Activated naive CD8-positive, alpha-beta T cell (primary cell): Measurements from ENCODE around the gene C12orf57.

Experiments used
- H3K27ac Mint-ChIP-seq: one replicate; pipeline ENCODE4 v1.8.0; 2021; ENCODE audit warnings: mixed read lengths
- H3K27me3 Mint-ChIP-seq: one replicate; pipeline ENCODE4 v1.8.0; 2021; ENCODE audit warnings: mixed read lengths
- H3K36me3 Mint-ChIP-seq: one replicate; pipeline ENCODE4 v1.8.0; 2021; ENCODE audit warnings: mixed read lengths
- H3K4me1 Mint-ChIP-seq: one replicate; pipeline ENCODE4 v1.8.0; 2021; ENCODE audit warnings: low read depth, mixed read lengths
- H3K4me3 Mint-ChIP-seq: one replicate; pipeline ENCODE4 v1.8.0; 2021; ENCODE audit warnings: mild to moderate bottlenecking, mixed read lengths
- H3K9me3 Mint-ChIP-seq: one replicate; pipeline ENCODE4 v1.8.0; 2021; ENCODE audit warnings: low read depth, mixed read lengths

C12orf57 gene

DNA sequence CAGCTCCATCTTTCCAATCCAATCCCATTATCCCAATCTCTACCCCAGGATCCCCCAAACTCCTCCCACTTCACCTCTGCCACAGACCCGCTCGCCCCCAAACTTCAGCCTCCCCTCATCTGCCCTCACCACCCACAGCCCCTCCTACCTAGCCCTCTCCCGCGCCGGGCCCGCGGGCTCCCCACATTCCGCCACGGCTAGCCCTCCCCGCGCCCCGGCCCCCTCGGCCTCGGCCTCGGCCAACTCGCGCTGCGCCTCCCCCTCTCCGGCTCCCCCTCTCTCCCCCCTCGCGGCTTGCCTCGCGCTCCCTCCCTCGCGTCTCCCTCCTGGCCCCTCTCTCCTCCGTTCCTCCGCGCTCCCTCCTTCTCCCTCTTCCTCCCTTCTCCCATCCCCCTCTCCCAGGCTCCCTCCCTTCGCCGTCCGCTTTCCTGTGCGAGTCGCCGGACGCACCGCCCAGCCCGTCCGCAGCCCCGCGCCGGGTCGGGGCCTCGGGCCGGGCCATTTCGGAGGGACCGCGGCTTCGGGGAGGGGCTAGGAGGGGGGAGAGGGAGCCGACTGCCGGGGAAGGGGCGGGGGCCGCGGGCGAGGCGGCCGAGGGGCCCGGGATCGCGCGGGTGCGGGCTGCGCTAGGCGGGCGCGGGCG, 16.3 kb upstream of the C12orf57 start, which contains the start of gene ATN1:
Gene ATN1, plus strand, starts transcription at position 581 of the 643 bp plus-strand sequence. CDS start 6,043 bp downstream, outside the sequence.
- Mint-ChIP-seq H3K9me3 (no peaks in the 10 kb centered on the region), H3K27ac (peak within 1 kb of the TSS; percentile 96), H3K36me3 (no peaks in the 10 kb centered on the region), H3K4me3 (peak within 1 kb of the TSS; percentile 92), H3K4me1 (peaks cover 53% of the 10 kb centered on the region), H3K27me3 (no peaks in the 10 kb centered on the region)

DNA sequence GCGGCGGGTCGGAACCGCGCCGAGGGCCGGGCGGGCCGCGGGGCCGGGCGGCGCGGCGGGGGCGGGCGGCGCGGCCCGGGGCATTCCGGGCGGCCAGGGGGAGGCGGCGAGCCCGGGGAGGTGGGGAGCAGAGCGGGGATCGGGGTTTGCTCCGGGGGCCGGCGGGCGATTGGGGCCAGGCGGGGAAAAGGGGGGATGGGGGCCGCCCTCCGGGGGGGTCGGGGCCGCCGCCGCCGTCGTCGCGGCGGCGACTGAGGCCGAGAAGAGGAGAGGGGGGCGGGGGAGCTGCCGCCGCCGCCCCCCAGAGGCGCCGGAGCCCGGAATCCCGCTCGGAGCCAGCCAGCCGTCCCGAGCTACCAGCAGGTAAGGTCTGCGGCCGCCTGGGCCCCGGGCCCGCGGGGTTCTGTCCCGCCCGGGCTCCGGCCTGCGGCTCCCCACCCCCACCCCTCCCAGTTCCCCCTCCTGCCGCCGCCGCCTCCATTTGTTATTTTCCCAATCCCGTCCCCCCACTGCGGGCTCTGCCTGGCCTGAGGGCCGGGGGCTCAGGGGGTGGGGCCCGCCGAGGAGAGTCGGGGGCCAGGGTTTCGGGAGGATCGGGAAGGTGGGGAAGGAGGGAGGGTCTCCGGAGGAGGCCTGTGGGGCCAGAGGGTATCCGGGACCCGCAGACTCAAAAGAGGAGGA, 15.7 kb upstream of the C12orf57 start:
- H3K4me1 Mint-ChIP-seq = peaks cover 58% of the 10 kb centered on the region

DNA sequence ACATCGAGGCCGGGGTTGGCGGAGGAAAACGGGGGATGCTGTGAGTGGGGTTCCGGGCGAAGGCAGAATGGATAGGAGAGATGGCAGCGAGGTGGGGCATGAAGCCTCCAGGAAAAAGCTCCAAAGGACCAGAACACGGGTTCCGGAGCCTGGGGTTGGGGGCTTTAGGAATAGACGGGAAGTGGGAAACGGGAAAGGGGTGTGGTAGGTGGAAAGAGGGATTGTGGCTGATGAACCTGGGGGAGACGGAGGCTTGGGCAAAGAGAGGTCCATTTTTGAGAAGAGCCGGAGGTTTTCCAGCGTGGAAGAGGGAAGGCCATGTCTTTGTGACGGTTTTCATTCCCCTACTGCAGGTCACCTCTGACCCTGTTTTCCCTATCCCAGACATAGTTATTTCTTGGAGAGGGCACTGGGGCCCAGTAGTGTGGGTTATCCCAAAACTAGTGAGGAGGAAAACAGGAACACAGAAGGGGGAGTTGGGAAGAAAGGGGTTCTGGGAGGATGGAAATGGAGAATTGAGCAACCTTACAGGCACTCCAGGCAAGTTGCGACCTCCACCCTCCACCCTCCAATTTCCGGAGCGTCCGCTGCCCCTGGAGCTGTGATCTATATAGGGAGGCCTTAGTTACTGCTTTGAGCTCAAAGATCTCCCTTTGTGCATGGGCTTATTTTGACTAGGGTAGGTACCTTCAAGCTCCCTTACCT, 15.0 kb upstream of the C12orf57 start:
- Mint-ChIP-seq H3K27me3 (no peaks in the 10 kb centered on the region), H3K4me3 (peak overlapping the region; percentile 85), H3K36me3 (peaks cover under 1% of the 10 kb centered on the region), H3K9me3 (no peaks in the 10 kb centered on the region), H3K4me1 (peaks cover 63% of the 10 kb centered on the region), H3K27ac (peak overlapping the region; percentile 83)

More for the DNA sequence above, 15.7 kb upstream of the C12orf57 start:
- peak overlapping the region; percentile 85 for H3K4me3 Mint-ChIP-seq
- H3K27ac Mint-ChIP-seq = peak overlapping the region; percentile 83
- H3K36me3 Mint-ChIP-seq = no peaks in the 10 kb centered on the region
- no peaks in the 10 kb centered on the region for H3K27me3 Mint-ChIP-seq
- H3K9me3 Mint-ChIP-seq = no peaks in the 10 kb centered on the region

DNA sequence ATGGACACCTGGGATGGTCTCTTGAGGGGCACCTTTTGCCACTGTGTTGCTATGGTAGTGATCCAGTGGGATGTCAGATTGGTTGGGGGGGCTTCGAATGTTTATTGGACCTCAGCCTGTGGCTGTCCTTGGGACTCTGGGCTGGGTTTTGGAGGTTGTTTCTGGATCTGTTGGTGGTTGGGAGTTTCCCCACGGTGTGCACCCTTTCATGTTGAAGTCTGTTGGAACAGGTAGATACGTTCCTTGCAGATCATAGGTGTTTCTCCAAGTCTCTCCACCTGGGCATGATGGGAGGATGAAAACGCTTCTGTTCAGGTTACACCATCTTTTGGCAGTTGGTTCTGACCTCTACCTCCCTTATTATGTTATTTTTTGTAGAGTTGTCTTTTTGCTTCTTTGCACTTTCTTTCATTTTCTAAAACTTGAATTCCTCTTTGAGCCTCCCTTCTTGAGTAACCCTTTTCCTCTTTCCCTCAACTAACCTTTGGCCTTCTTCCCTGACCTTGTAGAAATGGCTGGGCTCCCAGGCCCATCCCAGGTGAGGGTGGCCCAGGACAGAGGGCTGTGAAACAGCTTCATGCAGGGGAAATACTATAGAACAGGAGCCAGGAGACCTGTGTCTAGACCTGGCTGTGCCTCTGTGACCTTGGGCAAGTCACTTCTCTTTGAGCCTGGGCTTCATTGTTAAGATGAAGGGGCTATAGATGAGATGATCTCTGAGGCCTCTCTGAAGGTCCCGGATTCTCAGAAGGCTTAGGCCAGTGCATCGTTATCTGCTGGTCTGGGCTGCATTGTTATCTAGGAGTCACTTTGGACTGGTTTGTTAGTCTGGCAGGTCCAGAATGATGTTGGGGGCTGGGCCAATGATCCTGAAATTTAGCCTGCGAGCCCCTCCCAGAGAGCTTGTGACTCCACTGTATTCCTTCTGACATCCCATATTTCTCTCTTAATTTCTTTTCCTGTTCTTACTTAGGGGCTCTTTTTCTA, 14.1 kb upstream of the C12orf57 start:
- Mint-ChIP-seq H3K9me3 (no peaks in the 10 kb centered on the region), H3K27me3 (no peaks in the 10 kb centered on the region), H3K4me3 (peak overlapping the region; percentile 85), H3K4me1 (peaks cover 63% of the 10 kb centered on the region), H3K36me3 (peaks cover 2% of the 10 kb centered on the region), H3K27ac (peak overlapping the region; percentile 83)

DNA sequence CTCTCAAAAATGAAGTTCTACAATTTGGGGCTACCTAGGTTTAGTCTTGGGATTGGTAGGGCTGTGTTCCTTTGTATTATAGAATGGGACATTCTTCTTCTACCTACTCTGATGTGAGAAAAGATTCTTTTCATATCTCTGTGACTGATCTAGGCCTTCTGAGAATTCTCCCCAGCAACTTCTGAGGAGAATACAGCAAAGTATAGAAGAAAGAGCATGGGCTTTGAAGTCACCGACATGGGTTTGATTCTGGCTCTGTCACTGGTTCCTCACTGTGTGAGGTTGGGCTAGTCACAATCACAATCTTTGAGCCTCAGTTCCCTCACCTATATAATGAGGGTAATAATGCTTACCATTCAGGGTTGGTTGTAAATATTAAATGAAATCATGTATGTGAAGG, 11.1 kb upstream of the C12orf57 start:
- Mint-ChIP-seq H3K4me3 (no peak overlapping the region), H3K27me3 (no peaks in the 10 kb centered on the region), H3K9me3 (no peaks in the 10 kb centered on the region), H3K4me1 (peaks cover 70% of the 10 kb centered on the region), H3K27ac (peak overlapping the region; percentile 84), H3K36me3 (peaks cover 4% of the 10 kb centered on the region)

DNA sequence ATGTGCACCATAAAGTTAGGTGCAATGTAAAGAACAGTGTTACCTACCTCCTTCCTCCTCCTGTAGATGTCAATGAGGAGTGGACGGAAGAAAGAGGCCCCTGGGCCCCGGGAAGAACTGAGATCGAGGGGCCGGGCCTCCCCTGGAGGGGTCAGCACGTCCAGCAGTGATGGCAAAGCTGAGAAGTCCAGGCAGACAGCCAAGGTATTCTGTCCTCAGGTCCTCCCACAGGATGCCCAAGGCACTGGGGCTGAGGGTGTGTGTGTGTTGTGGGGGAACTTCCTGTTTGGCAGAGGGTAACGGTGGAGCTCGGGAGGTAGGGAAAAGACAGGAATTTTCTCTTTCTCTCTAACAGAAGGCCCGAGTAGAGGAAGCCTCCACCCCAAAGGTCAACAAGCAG, 9.7 kb upstream of the C12orf57 start:
- Mint-ChIP-seq H3K36me3 (peaks cover 5% of the 10 kb centered on the region), H3K9me3 (no peaks in the 10 kb centered on the region), H3K4me1 (peaks cover 67% of the 10 kb centered on the region), H3K27me3 (no peaks in the 10 kb centered on the region), H3K27ac (peak overlapping the region; percentile 87), H3K4me3 (no peak overlapping the region)

DNA sequence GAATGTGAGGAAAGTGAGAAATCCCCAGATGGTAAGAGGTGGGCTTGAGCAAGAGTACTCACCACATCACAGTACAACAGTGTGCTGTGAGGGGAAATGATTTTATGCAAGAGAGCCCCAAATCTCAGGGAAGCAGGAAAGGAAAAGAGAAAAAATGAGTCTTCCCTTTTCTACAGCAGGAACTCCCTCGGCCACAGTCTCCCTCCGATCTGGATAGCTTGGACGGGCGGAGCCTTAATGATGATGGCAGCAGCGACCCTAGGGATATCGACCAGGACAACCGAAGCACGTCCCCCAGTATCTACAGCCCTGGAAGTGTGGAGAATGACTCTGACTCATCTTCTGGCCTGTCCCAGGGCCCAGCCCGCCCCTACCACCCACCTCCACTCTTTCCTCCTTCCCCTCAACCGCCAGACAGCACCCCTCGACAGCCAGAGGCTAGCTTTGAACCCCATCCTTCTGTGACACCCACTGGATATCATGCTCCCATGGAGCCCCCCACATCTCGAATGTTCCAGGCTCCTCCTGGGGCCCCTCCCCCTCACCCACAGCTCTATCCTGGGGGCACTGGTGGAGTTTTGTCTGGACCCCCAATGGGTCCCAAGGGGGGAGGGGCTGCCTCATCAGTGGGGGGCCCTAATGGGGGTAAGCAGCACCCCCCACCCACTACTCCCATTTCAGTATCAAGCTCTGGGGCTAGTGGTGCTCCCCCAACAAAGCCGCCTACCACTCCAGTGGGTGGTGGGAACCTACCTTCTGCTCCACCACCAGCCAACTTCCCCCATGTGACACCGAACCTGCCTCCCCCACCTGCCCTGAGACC, 8.2 kb upstream of the C12orf57 start:
- peaks cover 8% of the 10 kb centered on the region for H3K36me3 Mint-ChIP-seq
- no peaks in the 10 kb centered on the region for H3K27me3 Mint-ChIP-seq
- no peaks in the 10 kb centered on the region for H3K9me3 Mint-ChIP-seq
- peak overlapping the region; percentile 96 for H3K27ac Mint-ChIP-seq
- peak overlapping the region; percentile 90 for H3K4me3 Mint-ChIP-seq
- H3K4me1 Mint-ChIP-seq = peaks cover 61% of the 10 kb centered on the region

DNA sequence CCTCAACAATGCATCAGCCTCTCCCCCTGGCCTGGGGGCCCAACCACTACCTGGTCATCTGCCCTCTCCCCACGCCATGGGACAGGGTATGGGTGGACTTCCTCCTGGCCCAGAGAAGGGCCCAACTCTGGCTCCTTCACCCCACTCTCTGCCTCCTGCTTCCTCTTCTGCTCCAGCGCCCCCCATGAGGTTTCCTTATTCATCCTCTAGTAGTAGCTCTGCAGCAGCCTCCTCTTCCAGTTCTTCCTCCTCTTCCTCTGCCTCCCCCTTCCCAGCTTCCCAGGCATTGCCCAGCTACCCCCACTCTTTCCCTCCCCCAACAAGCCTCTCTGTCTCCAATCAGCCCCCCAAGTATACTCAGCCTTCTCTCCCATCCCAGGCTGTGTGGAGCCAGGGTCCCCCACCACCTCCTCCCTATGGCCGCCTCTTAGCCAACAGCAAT, 7.6 kb upstream of the C12orf57 start:
- peak overlapping the region; percentile 96 for H3K27ac Mint-ChIP-seq
- no peaks in the 10 kb centered on the region for H3K27me3 Mint-ChIP-seq
- H3K4me1 Mint-ChIP-seq = peaks cover 57% of the 10 kb centered on the region
- peaks cover 8% of the 10 kb centered on the region for H3K36me3 Mint-ChIP-seq
- H3K9me3 Mint-ChIP-seq = no peaks in the 10 kb centered on the region
- H3K4me3 Mint-ChIP-seq = peak overlapping the region; percentile 90

DNA sequence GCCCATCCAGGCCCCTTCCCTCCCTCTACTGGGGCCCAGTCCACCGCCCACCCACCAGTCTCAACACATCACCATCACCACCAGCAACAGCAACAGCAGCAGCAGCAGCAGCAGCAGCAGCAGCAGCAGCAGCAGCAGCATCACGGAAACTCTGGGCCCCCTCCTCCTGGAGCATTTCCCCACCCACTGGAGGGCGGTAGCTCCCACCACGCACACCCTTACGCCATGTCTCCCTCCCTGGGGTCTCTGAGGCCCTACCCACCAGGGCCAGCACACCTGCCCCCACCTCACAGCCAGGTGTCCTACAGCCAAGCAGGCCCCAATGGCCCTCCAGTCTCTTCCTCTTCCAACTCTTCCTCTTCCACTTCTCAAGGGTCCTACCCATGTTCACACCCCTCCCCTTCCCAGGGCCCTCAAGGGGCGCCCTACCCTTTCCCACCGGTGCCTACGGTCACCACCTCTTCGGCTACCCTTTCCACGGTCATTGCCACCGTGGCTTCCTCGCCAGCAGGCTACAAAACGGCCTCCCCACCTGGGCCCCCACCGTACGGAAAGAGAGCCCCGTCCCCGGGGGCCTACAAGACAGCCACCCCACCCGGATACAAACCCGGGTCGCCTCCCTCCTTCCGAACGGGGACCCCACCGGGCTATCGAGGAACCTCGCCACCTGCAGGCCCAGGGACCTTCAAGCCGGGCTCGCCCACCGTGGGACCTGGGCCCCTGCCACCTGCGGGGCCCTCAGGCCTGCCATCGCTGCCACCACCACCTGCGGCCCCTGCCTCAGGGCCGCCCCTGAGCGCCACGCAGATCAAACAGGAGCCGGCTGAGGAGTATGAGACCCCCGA, 7.0 kb upstream of the C12orf57 start:
- H3K36me3 Mint-ChIP-seq = peaks cover 8% of the 10 kb centered on the region
- peaks cover 57% of the 10 kb centered on the region for H3K4me1 Mint-ChIP-seq
- H3K4me3 Mint-ChIP-seq = peak overlapping the region; percentile 90
- H3K27me3 Mint-ChIP-seq = no peaks in the 10 kb centered on the region
- H3K27ac Mint-ChIP-seq = peak overlapping the region; percentile 96
- H3K9me3 Mint-ChIP-seq = no peaks in the 10 kb centered on the region

DNA sequence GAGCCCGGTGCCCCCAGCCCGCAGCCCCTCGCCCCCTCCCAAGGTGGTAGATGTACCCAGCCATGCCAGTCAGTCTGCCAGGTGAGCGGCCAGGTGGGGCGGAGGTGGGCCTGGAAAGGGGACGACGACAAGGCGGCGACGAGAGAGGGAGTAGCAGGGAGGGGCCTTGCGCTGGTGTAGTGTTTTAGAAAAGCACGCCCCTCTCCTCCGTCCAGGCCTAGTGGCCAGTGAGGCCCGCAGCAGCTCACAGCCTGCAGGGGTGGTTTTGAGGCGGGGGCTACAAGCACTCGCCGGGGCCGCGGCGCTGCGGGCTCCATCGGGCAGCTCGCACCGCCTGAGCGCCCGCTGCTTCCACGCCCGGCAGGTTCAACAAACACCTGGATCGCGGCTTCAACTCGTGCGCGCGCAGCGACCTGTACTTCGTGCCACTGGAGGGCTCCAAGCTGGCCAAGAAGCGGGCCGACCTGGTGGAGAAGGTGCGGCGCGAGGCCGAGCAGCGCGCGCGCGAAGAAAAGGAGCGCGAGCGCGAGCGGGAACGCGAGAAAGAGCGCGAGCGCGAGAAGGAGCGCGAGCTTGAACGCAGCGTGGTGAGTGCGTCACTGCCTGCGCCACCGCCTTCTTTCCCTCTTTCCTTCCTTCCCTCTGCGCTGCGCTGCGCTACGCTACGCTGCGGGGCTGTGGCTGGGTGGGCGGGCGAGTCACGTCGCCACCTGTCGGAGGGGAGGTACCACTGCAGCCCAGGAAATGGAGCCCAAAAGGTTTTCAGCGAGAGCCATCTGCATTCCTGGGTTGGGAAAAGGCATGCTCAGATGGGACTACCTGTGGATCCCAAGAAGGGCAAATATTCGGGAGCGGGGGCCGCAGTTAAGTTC, 6.1 kb upstream of the C12orf57 start:
- Mint-ChIP-seq H3K9me3 (no peaks in the 10 kb centered on the region), H3K4me3 (peak overlapping the region; percentile 90), H3K27ac (peak overlapping the region; percentile 91), H3K27me3 (no peaks in the 10 kb centered on the region), H3K36me3 (peaks cover 8% of the 10 kb centered on the region), H3K4me1 (peaks cover 52% of the 10 kb centered on the region)

DNA sequence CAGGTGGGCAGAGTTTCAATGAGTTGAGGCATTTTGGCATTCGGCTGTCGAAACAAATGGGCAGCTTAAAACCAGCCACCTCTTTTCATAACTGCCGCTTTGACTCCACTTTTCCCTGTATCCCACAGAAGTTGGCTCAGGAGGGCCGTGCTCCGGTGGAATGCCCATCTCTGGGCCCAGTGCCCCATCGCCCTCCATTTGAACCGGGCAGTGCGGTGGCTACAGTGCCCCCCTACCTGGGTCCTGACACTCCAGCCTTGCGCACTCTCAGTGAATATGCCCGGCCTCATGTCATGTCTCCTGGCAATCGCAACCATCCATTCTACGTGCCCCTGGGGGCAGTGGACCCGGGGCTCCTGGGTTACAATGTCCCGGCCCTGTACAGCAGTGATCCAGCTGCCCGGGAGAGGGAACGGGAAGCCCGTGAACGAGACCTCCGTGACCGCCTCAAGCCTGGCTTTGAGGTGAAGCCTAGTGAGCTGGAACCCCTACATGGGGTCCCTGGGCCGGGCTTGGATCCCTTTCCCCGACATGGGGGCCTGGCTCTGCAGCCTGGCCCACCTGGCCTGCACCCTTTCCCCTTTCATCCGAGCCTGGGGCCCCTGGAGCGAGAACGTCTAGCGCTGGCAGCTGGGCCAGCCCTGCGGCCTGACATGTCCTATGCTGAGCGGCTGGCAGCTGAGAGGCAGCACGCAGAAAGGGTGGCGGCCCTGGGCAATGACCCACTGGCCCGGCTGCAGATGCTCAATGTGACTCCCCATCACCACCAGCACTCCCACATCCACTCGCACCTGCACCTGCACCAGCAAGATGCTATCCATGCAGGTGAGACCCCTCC, 5.2 kb upstream of the C12orf57 start:
- Mint-ChIP-seq H3K4me1 (peaks cover 55% of the 10 kb centered on the region), H3K36me3 (peaks cover 8% of the 10 kb centered on the region), H3K27ac (peak overlapping the region; percentile 91), H3K27me3 (no peaks in the 10 kb centered on the region), H3K4me3 (peak overlapping the region; percentile 90), H3K9me3 (no peaks in the 10 kb centered on the region)

DNA sequence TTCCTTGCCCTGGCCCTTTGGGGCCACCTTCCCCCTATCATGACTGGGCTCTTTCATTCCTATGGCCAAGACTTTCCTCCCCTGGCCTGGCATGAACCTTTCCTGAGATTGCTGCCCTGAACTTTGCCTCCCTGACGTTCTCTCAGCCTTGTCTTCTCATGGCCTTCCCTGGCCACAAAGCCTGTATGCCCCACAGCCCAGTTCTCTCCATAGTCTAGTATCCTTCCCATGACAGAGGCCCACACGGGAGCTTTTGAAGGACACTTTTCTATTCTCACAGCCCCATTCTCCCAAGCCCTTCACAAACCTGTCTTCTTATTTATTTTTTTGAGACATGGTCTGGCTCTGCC, 4.7 kb upstream of the C12orf57 start:
- Mint-ChIP-seq H3K27me3 (no peaks in the 10 kb centered on the region), H3K27ac (peak overlapping the region; percentile 86), H3K36me3 (peaks cover 7% of the 10 kb centered on the region), H3K4me1 (peaks cover 49% of the 10 kb centered on the region), H3K4me3 (peak overlapping the region; percentile 60), H3K9me3 (no peaks in the 10 kb centered on the region)
